Subcutaneous abdominal adipose tissue (tissue), 5 donors: ENCODE data around the gene CTNNA3.

Experiments used
- H3K27ac ChIP-seq: one replicate; pipeline ENCODE4 v1.7.0; 2013; ENCODE audit warnings: low read depth, mild to moderate bottlenecking, inconsistent platforms, low read length, moderate library complexity
- H3K27me3 ChIP-seq, 5 donors: one replicate each; pipeline ENCODE4 v1.7.0; 2013; ENCODE audit warnings: low read length in 5 of 5, inconsistent platforms in 1 of 5; ENCODE audit not compliant: control insufficient read depth in 5 of 5, insufficient read depth in 4 of 5
- H3K36me3 ChIP-seq, 5 donors: one replicate each; pipeline ENCODE4 v1.7.0; 2013; ENCODE audit warnings: low read length in 5 of 5; ENCODE audit not compliant: control insufficient read depth in 5 of 5, insufficient read depth in 5 of 5
- H3K4me1 ChIP-seq, 5 donors: one replicate each; pipeline ENCODE4 v1.7.0; 2013; ENCODE audit warnings: low read length in 5 of 5, mild to moderate bottlenecking in 3 of 5, moderate library complexity in 1 of 5; ENCODE audit not compliant: control insufficient read depth in 5 of 5, insufficient read depth in 5 of 5
- H3K4me3 ChIP-seq, 5 donors: one replicate each; pipeline ENCODE4 v1.7.0; 2013; ENCODE audit warnings: low read length in 5 of 5, low read depth in 1 of 5
- H3K9ac ChIP-seq, 5 donors: one replicate each; pipeline ENCODE4 v1.7.0; 2013; ENCODE audit warnings: low read length in 5 of 5, mild to moderate bottlenecking in 4 of 5, moderate library complexity in 3 of 5
- H3K9me3 ChIP-seq, 5 donors: one replicate each; pipeline ENCODE4 v1.7.0; 2013; ENCODE audit warnings: low read length in 5 of 5; ENCODE audit not compliant: control insufficient read depth in 5 of 5
- donor health status: healthy.
- donor health status: healthy.
- donor health status: healthy.
- donor health status: healthy.
- donor health status: healthy.

Gene CTNNA3

GRCh38 chr10:66209025-66209424 is 1487.0 kb downstream of the CTNNA3 start:
- Histone ChIP-seq H3K4me3 (no peak overlapping the region), H3K27me3 (no peaks in the 10 kb centered on the region), H3K9me3 (no peaks in the 10 kb centered on the region), H3K4me1 (no peaks in the 10 kb centered on the region), H3K9ac (no peak overlapping the region), H3K36me3 (no peaks in the 10 kb centered on the region), H3K27ac (no peak overlapping the region)

- no peaks in the 10 kb centered on the region for H3K36me3 ChIP-seq
- no peak overlapping the region for H3K27ac ChIP-seq
- H3K9me3 ChIP-seq = no peaks in the 10 kb centered on the region
- H3K27me3 ChIP-seq = no peaks in the 10 kb centered on the region
- H3K4me3 ChIP-seq = no peak overlapping the region
- no peak overlapping the region for H3K9ac ChIP-seq
- no peaks in the 10 kb centered on the region for H3K4me1 ChIP-seq
Observed at GRCh38 chr10:66204838-66205237, 1491.2 kb downstream of the CTNNA3 start.

- no peak overlapping the region for H3K9ac ChIP-seq
- no peaks in the 10 kb centered on the region for H3K27me3 ChIP-seq
- H3K4me3 ChIP-seq = no peak overlapping the region
- H3K4me1 ChIP-seq = no peaks in the 10 kb centered on the region
- H3K36me3 ChIP-seq = no peaks in the 10 kb centered on the region
- H3K9me3 ChIP-seq = no peaks in the 10 kb centered on the region
- H3K27ac ChIP-seq = no peak overlapping the region
Observed at GRCh38 chr10:66202101-66202500, 1493.9 kb downstream of the CTNNA3 start.

- Histone ChIP-seq H3K27me3 (no peaks in the 10 kb centered on the region), H3K36me3 (no peaks in the 10 kb centered on the region), H3K4me3 (no peak overlapping the region), H3K9me3 (no peaks in the 10 kb centered on the region), H3K27ac (no peak overlapping the region), H3K9ac (no peak overlapping the region), H3K4me1 (no peaks in the 10 kb centered on the region)
Observed at GRCh38 chr10:66192162-66192831, 1503.7 kb downstream of the CTNNA3 start.

- Histone ChIP-seq H3K36me3 (no peaks in the 10 kb centered on the region), H3K27me3 (no peaks in the 10 kb centered on the region), H3K9me3 (no peaks in the 10 kb centered on the region), H3K4me1 (no peaks in the 10 kb centered on the region), H3K4me3 (no peak overlapping the region), H3K9ac (no peak overlapping the region), H3K27ac (no peak overlapping the region)
Observed at GRCh38 chr10:66190413-66190812, 1505.6 kb downstream of the CTNNA3 start.

- no peaks in the 10 kb centered on the region for H3K36me3 ChIP-seq
- H3K27ac ChIP-seq = no peak overlapping the region
- no peaks in the 10 kb centered on the region for H3K9me3 ChIP-seq
- H3K27me3 ChIP-seq = no peaks in the 10 kb centered on the region
- H3K9ac ChIP-seq = no peak overlapping the region
- no peaks in the 10 kb centered on the region for H3K4me1 ChIP-seq
- no peak overlapping the region for H3K4me3 ChIP-seq
Observed at GRCh38 chr10:66189271-66189670, 1506.7 kb downstream of the CTNNA3 start.

- H3K27me3 ChIP-seq = no peaks in the 10 kb centered on the region
- H3K9me3 ChIP-seq = no peaks in the 10 kb centered on the region
- no peaks in the 10 kb centered on the region for H3K36me3 ChIP-seq
- H3K4me3 ChIP-seq = no peak overlapping the region
- H3K27ac ChIP-seq = no peak overlapping the region
- H3K4me1 ChIP-seq = no peaks in the 10 kb centered on the region
- H3K9ac ChIP-seq = no peak overlapping the region
Observed at GRCh38 chr10:66187053-66187733, 1508.8 kb downstream of the CTNNA3 start.

GRCh38 chr10:66183028-66183427 is 1513.0 kb downstream of the CTNNA3 start:
- no peak overlapping the region for H3K9ac ChIP-seq
- no peaks in the 10 kb centered on the region for H3K36me3 ChIP-seq
- H3K9me3 ChIP-seq = no peaks in the 10 kb centered on the region
- H3K27me3 ChIP-seq = no peaks in the 10 kb centered on the region
- no peak overlapping the region for H3K4me3 ChIP-seq
- no peak overlapping the region for H3K27ac ChIP-seq
- H3K4me1 ChIP-seq = peaks cover 0 to 3% (median 2%) of the 10 kb centered on the region in 5 donors

GRCh38 chr10:66180581-66181318 is 1515.2 kb downstream of the CTNNA3 start:
- Histone ChIP-seq H3K4me3 (no peak overlapping the region), H3K9ac (no peak overlapping the region), H3K27me3 (no peaks in the 10 kb centered on the region), H3K9me3 (no peaks in the 10 kb centered on the region), H3K27ac (no peak overlapping the region), H3K36me3 (no peaks in the 10 kb centered on the region), H3K4me1 (peaks cover 0 to 3% (median 2%) of the 10 kb centered on the region in 5 donors)

GRCh38 chr10:66180021-66180420 is 1516.0 kb downstream of the CTNNA3 start:
- Histone ChIP-seq H3K9me3 (no peaks in the 10 kb centered on the region), H3K4me3 (no peak overlapping the region), H3K27me3 (no peaks in the 10 kb centered on the region), H3K4me1 (peaks cover 0 to 3% (median 2%) of the 10 kb centered on the region in 5 donors), H3K9ac (no peak overlapping the region), H3K36me3 (no peaks in the 10 kb centered on the region), H3K27ac (no peak overlapping the region)
